Pancreas (tissue), 8 donors: ENCODE data around the gene CD207. TPM values are rescaled to one million over a fixed set of nuclear protein-coding genes. Genes with fewer than 3 reads are reported as not detected.

Experiments used
- polyA plus RNA-seq, 2 donors: library from polyadenylated mRNA; stranded (reverse); fragments of 200-250 nt; gene quantifications; one replicate each; pipeline ENCODE4 v1.2.3, GENCODE V29; 2013
- total RNA-seq, 6 donors: library from RNA; stranded (reverse); fragmentation: NEBNext Ultra II Directional in 4 of 6; extraction: Animal tissue kit (Norgen Biotek cat#: 25700) in 4 of 6; gene quantifications; one replicate each; pipeline versions ENCODE4 v1.2.1 to v1.2.4, GENCODE V29; 2021 to 2023
- donor health status: healthy with polysubstance abuse.
- donor health status: DM: no; HTN: no; CAD: no; lungs with moderate emphysema.
- donor health status: DM: no; HTN: no; CAD: no.
- donor health status: Bipolar disorder and iron deficiency.
- donor health status: DM: yes; HTN: yes; CAD: no.
- donor health status: DM: no; HTN: no; CAD: no.
- donor health status: DM: no; HTN: no; CAD: no.
- donor health status: DM: yes; HTN: yes; CAD: no.

Gene CD207
- total and polyA plus RNA-seq, 8 donors = 0.09 to 0.34 (median 0.15) TPM; not detected in 2

Other genes with a start within 250 kb of the CD207 start
- gene ADD2, start 67.6 kb downstream of the CD207 start, total RNA-seq = 1 to 10 TPM; 2.6 to 5.5 (median 4.0) TPM
- gene ADD2, start 67.6 kb downstream of the CD207 start, polyA plus RNA-seq = 1 to 10 TPM in 1 of 2 donors, under 1 TPM in 1; 0.38 to 1.2 TPM
- gene FIGLA, start 45.2 kb downstream of the CD207 start, total RNA-seq = under 1 TPM in 1 of 6 donors, not detected in 5; 0.83 TPM
- gene FIGLA, start 45.2 kb downstream of the CD207 start, polyA plus RNA-seq = 1 to 10 TPM in 1 of 2 donors, not detected in 1; 1.1 TPM
- under 1 TPM in 4 of 6 donors, not detected in 2; 0.12 to 0.23 (median 0.16) TPM for gene CLEC4F, start 15.2 kb downstream of the CD207 start, total RNA-seq
- gene CLEC4F, start 15.2 kb downstream of the CD207 start, polyA plus RNA-seq = under 1 TPM; 0.49 to 0.56 TPM
- 1 to 10 TPM in 4 of 6 donors, under 1 TPM in 2; 0.83 to 2.0 (median 1.2) TPM for gene VAX2, start 64.8 kb upstream of the CD207 start, total RNA-seq
- 1 to 10 TPM; 3.5 to 7.0 TPM for gene VAX2, start 64.8 kb upstream of the CD207 start, polyA plus RNA-seq
- 1 to 10 TPM; 1.4 to 3.1 (median 2.4) TPM for gene ATP6V1B1, start 100.1 kb upstream of the CD207 start, total RNA-seq
- 10 to 100 TPM; 10.9 to 17.0 TPM for gene ATP6V1B1, start 100.1 kb upstream of the CD207 start, polyA plus RNA-seq
- gene ANKRD53, start 142.8 kb upstream of the CD207 start, total RNA-seq = 1 to 10 TPM; 3.5 to 9.0 (median 5.6) TPM
- gene ANKRD53, start 142.8 kb upstream of the CD207 start, polyA plus RNA-seq = 10 to 100 TPM in 1 of 2 donors, 1 to 10 TPM in 1; 7.8 to 10.2 TPM
- 10 to 100 TPM; 37.5 to 46.2 (median 43.7) TPM for gene TEX261, start 159.1 kb upstream of the CD207 start, total RNA-seq
- 10 to 100 TPM; 19.0 to 24.9 TPM for gene TEX261, start 159.1 kb upstream of the CD207 start, polyA plus RNA-seq
- 10 to 100 TPM; 38.9 to 83.2 (median 54.4) TPM for gene NAGK, start 232.8 kb upstream of the CD207 start, total RNA-seq
- gene NAGK, start 232.8 kb upstream of the CD207 start, polyA plus RNA-seq = 100 to 1,000 TPM; 136 to 138 TPM